GM23248 (cell line): ENCODE results near the gene FAM89A. TPM values are rescaled to one million over a fixed set of nuclear protein-coding genes. Genes with fewer than 3 reads are reported as not detected.
"Not testable (repeated sequence)": the region's sequence is repeated elsewhere in the genome, so short reads cannot be mapped to it uniquely, and the experiment has no call there.

Experiments used
- DNase-seq: peaks from one replicate; pipeline ENCODE4 v3.0.0-alpha.2; 2015
- H2AFZ ChIP-seq: fragments of 200-600 bp; sonication (generic); 2 replicates; pipeline ENCODE4 v1.6.1; 2016; ENCODE audit warnings: antibody characterized with exemption
- H3F3A ChIP-seq: fragments of 200-600 bp; sonication (generic); 2 replicates; pipeline ENCODE4 v1.6.1; 2016; ENCODE audit warnings: mild to moderate bottlenecking, antibody characterized with exemption, mixed run types; ENCODE audit not compliant: insufficient read depth
- H3K27ac ChIP-seq: fragments of 200-600 bp; sonication (generic); 2 replicates; pipeline ENCODE4 v1.5.1; 2016; ENCODE audit warnings: mild to moderate bottlenecking
- H3K27me3 ChIP-seq: fragments of 200-600 bp; sonication (generic); replicated peaks from 2 replicates; pipeline ENCODE4 v1.6.1; 2016; ENCODE audit warnings: mild to moderate bottlenecking; ENCODE audit not compliant: insufficient read depth
- H3K36me3 ChIP-seq: fragments of 200-600 bp; sonication (generic); 2 replicates; pipeline ENCODE4 v1.6.1; 2016; ENCODE audit warnings: low read depth, mild to moderate bottlenecking
- H3K4me1 ChIP-seq: fragments of 200-600 bp; sonication (generic); 2 replicates; pipeline ENCODE4 v1.6.1; 2016; ENCODE audit warnings: mild to moderate bottlenecking; ENCODE audit not compliant: insufficient read depth
- H3K4me2 ChIP-seq: fragments of 200-600 bp; sonication (generic); one replicate; pipeline ENCODE4 v1.6.1; 2016; ENCODE audit warnings: mild to moderate bottlenecking; ENCODE audit not compliant: unreplicated experiment
- H3K4me3 ChIP-seq: fragments of 200-600 bp; sonication (generic); 2 replicates; pipeline ENCODE4 v1.5.1; 2016; ENCODE audit warnings: mild to moderate bottlenecking
- H3K79me2 ChIP-seq: fragments of 200-600 bp; sonication (generic); 2 replicates; pipeline ENCODE4 v1.6.1; 2016; ENCODE audit warnings: mild to moderate bottlenecking; ENCODE audit not compliant: insufficient read depth
- H3K9ac ChIP-seq: fragments of 200-600 bp; sonication (generic); 2 replicates; pipeline ENCODE4 v1.6.1; 2016; ENCODE audit warnings: mild to moderate bottlenecking
- H3K9me2 ChIP-seq: fragments of 200-600 bp; sonication (generic); 2 replicates; pipeline ENCODE4 v1.6.1; 2016; ENCODE audit warnings: mixed run types, mild to moderate bottlenecking, moderate library complexity; ENCODE audit not compliant: insufficient read depth
- H3K9me3 ChIP-seq: fragments of 200-600 bp; sonication (generic); one replicate; pipeline ENCODE4 v1.6.1; 2017; ENCODE audit warnings: low read depth
- H4K20me1 ChIP-seq: fragments of 200-600 bp; sonication (generic); 2 replicates; pipeline ENCODE4 v1.6.0; 2016; ENCODE audit not compliant: insufficient read depth
- EZH2 ChIP-seq: fragments of 200-600 bp; sonication (generic); IDR thresholded peaks from 2 replicates; pipeline ENCODE4 v1.6.1; 2018; ENCODE audit warnings: antibody characterized with exemption, mild to moderate bottlenecking; ENCODE audit not compliant: insufficient read depth, poor library complexity, severe bottlenecking
- EZH2phosphoT487 ChIP-seq: fragments of 200-600 bp; sonication (generic); IDR thresholded peaks from 2 replicates; pipeline ENCODE4 v1.6.1; 2018; ENCODE audit warnings: antibody characterized with exemption, moderate library complexity, mild to moderate bottlenecking, low read depth; ENCODE audit not compliant: insufficient read depth
- WGBS, 2 experiments: methylation state at CpG; one replicate each; pipeline ENCODE4 v1.1.6; 2015 to 2017; ENCODE audit warnings: low lambda C conversion rate in 2 of 2, low coverage in 1 of 2; ENCODE audit errors: missing lambda C conversion rate in 2 of 2; 5-methylcytosine and 5-hydroxymethylcytosine counted together
- in situ Hi-C: fragments of 300-500 bp; cut with MboI; formaldehyde crosslinking; loops from 2 replicates; pipeline ENCODE4 v1.15.0; 2020
- polyA plus RNA-seq: library from polyadenylated mRNA; unstranded; fragments of >200 nt; fragmentation: Nextera tagmentation; extraction: Ambion mirVana; gene quantifications from 2 replicates; pipeline ENCODE4 v1.2.1, GENCODE V29; 2016
- total RNA-seq: library from RNA; depleted of rRNA; stranded (reverse); fragments of >200 nt; shearing (Covaris generic); gene quantifications from 2 replicates; pipeline ENCODE4 v1.2.3, GENCODE V29; 2014

FAM89A gene
- total and polyA plus RNA-seq, 2 experiments from 2014 or later, result 3.1 to 6.3 TPM

DNA sequence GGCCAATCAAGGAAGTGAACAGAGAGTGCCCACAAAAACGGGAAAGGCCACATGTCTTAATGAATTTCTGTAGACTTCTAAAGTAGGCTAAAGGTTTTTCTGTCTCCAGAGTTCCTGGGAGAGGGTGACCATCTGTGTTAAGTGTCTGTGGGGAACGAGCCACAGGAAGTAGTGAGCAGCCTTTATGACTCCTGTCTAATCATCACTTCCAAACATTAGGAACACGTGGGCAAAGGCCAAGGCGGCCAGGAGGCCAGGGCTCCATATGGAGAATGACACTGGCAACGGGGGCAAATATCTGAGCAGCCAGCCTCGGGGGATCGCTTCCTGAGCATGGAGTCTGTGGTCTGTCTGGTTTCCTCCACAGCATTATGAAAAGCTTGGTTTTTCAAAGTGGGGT, 7.1 kb downstream of the FAM89A start:
- DNase-seq, result no peak
- H3K27me3 ChIP-seq, result 0 out of 2 replicates have a peak, but pooled peaks cover under 1% of the 10 kb centered on the region
- no peaks in the 10 kb centered on the region for H3K9me3 ChIP-seq
- no peak overlapping the region for H3K4me3 ChIP-seq
- H3K36me3 ChIP-seq, result no peaks in the 10 kb centered on the region
- H2AFZ ChIP-seq, result no peak overlapping the region
- no peaks in the 10 kb centered on the region for H3K9me2 ChIP-seq
- no peak overlapping the region for H3K9ac ChIP-seq
- no peaks in the 10 kb centered on the region for H4K20me1 ChIP-seq
- H3K27ac ChIP-seq, result no peak overlapping the region
- no peaks in the 10 kb centered on the region for H3K79me2 ChIP-seq
- in situ Hi-C loops, result no loop called here
- no peaks in the 10 kb centered on the region for H3K4me1 ChIP-seq
- no peaks in the 10 kb centered on the region for H3F3A ChIP-seq
- H3K4me2 ChIP-seq, result no peak overlapping the region
- 37 to 40% methylated on average over 7 of the region's 7 CpGs for WGBS, 2 experiments
- TF ChIP-seq EZH2, result no peak
- no peak for TF ChIP-seq EZH2phosphoT487

DNA sequence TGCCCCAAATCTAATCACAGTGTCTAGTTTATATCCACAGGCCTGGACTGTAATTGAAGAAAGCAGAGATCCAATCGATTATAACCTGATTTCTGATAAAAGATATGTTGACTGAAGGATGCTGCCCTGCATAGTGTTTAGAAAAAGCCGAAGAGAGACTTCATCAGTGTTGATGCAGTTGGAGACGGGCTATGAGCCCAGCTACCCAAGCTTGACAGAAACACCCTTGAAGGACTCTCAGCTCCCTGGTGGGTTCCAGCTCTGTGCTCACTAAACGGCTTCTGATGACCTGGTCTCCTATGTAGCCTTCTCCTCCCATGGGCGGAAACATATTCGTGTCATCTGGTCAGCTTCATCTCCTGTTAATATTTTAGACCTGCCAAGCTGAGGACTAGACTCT, 10.2 kb downstream of the FAM89A start:
- TF ChIP-seq EZH2, result no peak
- no peak for TF ChIP-seq EZH2phosphoT487
- H3K9ac ChIP-seq, result no peak overlapping the region
- H3F3A ChIP-seq, result no peaks in the 10 kb centered on the region
- no peaks in the 10 kb centered on the region for H3K27me3 ChIP-seq
- no peak overlapping the region for H3K4me2 ChIP-seq
- no peak for DNase-seq
- H3K36me3 ChIP-seq, result no peaks in the 10 kb centered on the region
- in situ Hi-C loops, result no loop called here
- no peak overlapping the region for H3K4me3 ChIP-seq
- no peaks in the 10 kb centered on the region for H3K79me2 ChIP-seq
- no peaks in the 10 kb centered on the region for H3K9me2 ChIP-seq
- H2AFZ ChIP-seq, result no peak overlapping the region
- H4K20me1 ChIP-seq, result no peaks in the 10 kb centered on the region
- H3K9me3 ChIP-seq, result no peaks in the 10 kb centered on the region
- 90% methylated on average over 6 of the region's 6 CpGs for WGBS, 2 experiments
- H3K27ac ChIP-seq, result no peak overlapping the region
- H3K4me1 ChIP-seq, result no peaks in the 10 kb centered on the region

DNA sequence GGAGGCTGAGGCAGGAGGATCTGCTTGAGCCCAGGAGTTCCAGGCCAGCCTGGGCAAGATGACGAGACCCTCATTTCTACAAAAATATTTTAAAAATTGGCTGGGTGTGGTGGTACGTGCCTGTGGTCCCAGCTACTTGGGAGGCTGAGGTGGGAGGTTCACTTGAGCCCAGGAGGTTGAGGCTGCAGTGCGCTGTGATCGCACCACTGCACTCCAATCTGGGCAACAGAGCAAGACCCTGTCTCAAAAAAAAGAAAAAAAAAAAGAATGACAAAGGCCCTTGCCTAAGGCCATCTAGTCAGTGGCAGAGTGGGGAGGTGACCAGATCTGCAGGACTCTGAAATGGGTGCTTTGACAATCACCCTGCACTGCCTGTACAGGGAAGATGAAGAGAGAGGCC, 10.8 kb downstream of the FAM89A start:
- 80 to 82% methylated on average over 4 of the region's 4 CpGs for WGBS, 2 experiments
- not testable (repeated sequence) for H3K9me2 ChIP-seq

DNA sequence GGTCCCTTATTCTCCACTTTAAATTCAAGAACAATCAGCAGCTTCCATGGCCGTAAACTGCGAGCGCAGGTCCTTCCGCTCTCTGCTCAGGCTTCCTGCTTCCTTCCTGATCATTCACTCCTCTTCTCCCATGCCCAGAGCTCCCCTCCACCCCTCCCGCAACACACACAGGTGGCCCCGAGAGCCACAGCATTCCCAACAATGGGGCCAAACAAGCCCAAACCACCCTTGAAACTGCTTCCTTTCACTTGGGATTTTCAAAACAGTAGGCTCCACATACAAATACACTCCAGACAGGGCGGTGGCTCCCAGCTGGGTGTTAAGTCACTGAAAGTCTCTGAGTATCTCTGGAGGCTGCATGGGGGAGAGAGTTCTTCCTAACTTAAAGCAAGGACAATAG, 11.4 kb downstream of the FAM89A start:
- Histone ChIP-seq H3K27ac (no peak overlapping the region), H3K4me2 (no peak overlapping the region), H3K36me3 (no peaks in the 10 kb centered on the region), H2AFZ (no peak overlapping the region), H3K9me2 (no peaks in the 10 kb centered on the region), H3K4me1 (no peaks in the 10 kb centered on the region), H3F3A (no peaks in the 10 kb centered on the region), H3K4me3 (no peak overlapping the region), H3K9me3 (no peaks in the 10 kb centered on the region), H3K27me3 (no peaks in the 10 kb centered on the region), H3K79me2 (no peaks in the 10 kb centered on the region), H3K9ac (no peak overlapping the region), H4K20me1 (no peaks in the 10 kb centered on the region)
- TF ChIP-seq EZH2, result no peak
- no peak for TF ChIP-seq EZH2phosphoT487
- WGBS, 2 experiments, result 86 to 89% methylated on average over 7 of the region's 7 CpGs
- no peak for DNase-seq
- in situ Hi-C loops, result no loop called here

More for the DNA sequence above, 10.8 kb downstream of the FAM89A start:
- H3K27ac ChIP-seq, DNase-seq, H3K4me1 ChIP-seq, H3K27me3 ChIP-seq, H3F3A ChIP-seq, in situ Hi-C loops, H3K9me3 ChIP-seq, H3K9ac ChIP-seq, H4K20me1 ChIP-seq, H3K79me2 ChIP-seq, H2AFZ ChIP-seq, H3K4me2 ChIP-seq, H3K36me3 ChIP-seq, H3K4me3 ChIP-seq: not testable (repeated sequence)

DNA sequence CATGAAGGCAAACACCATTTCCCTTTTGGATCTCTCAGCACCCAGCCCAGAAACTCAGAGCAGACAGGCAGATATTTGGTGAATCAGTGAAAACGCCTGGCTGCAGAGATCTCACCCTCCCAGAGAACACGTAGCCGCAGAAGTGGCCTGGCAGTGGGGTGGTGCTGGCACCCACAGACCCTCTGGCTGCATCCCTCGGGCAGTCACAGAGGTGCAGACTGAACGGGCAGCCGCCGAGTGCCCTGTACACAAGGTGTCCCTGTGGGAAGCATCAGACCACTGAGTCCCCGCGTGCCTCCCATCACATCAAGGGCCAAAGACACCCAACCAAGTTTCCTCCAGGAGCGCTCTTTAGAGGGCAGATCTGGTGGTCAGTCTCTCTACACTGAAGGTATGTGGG, 12.1 kb downstream of the FAM89A start:
- Histone ChIP-seq H3K36me3 (no peaks in the 10 kb centered on the region), H3K9ac (no peak overlapping the region), H3K4me1 (no peaks in the 10 kb centered on the region), H3K4me3 (no peak overlapping the region), H2AFZ (no peak overlapping the region), H3K4me2 (no peak overlapping the region), H3K9me2 (no peaks in the 10 kb centered on the region), H3F3A (no peaks in the 10 kb centered on the region), H3K9me3 (no peaks in the 10 kb centered on the region), H3K79me2 (no peaks in the 10 kb centered on the region), H3K27me3 (no peaks in the 10 kb centered on the region), H3K27ac (no peak overlapping the region), H4K20me1 (no peaks in the 10 kb centered on the region)
- in situ Hi-C loops, result no loop called here
- no peak for TF ChIP-seq EZH2
- no peak for TF ChIP-seq EZH2phosphoT487
- WGBS, 2 experiments, result 90 to 92% methylated on average over 10 of the region's 10 CpGs
- DNase-seq, result no peak
